ENCODE data around the gene MSX2.

GRCh38 chr5:174694611-174695010 lies 29.8 kb upstream of the MSX2 start:
- no peak for TF ChIP-seq CSDC2 (CRISPR knock-in tag; IDR thresholded peaks at IDR 0.05)
- no peak for TF ChIP-seq GLIS3 (CRISPR knock-in tag; IDR thresholded peaks at IDR 0.05)
- TF ChIP-seq CREB5 (CRISPR knock-in tag; IDR thresholded peaks at IDR 0.05; ENCODE audit: low read depth): no peak
- no peak for TF ChIP-seq TSHZ2 (CRISPR knock-in tag; IDR thresholded peaks at IDR 0.05)
- TF ChIP-seq, protein P1, sequence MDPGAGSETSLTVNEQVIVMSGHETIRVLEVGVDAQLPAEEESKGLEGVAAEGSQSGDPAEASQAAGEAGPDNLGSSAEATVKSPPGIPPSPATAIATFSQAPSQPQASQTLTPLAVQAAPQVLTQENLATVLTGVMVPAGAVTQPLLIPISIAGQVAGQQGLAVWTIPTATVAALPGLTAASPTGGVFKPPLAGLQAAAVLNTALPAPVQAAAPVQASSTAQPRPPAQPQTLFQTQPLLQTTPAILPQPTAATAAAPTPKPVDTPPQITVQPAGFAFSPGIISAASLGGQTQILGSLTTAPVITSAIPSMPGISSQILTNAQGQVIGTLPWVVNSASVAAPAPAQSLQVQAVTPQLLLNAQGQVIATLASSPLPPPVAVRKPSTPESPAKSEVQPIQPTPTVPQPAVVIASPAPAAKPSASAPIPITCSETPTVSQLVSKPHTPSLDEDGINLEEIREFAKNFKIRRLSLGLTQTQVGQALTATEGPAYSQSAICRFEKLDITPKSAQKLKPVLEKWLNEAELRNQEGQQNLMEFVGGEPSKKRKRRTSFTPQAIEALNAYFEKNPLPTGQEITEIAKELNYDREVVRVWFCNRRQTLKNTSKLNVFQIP (CRISPR knock-in tag; IDR thresholded peaks at IDR 0.05; ENCODE audit: borderline replicate concordance, low read depth): no peak
- TF ChIP-seq ZFP3 (CRISPR knock-in tag; IDR thresholded peaks at IDR 0.05): no peak
- TF ChIP-seq ZFP30 (CRISPR knock-in tag; IDR thresholded peaks at IDR 0.05): no peak
- TF ChIP-seq RARB (CRISPR knock-in tag; IDR thresholded peaks at IDR 0.05): no peak
- TF ChIP-seq PATZ1 (CRISPR knock-in tag; IDR thresholded peaks at IDR 0.05; ENCODE audit: borderline replicate concordance): no peak
- TF ChIP-seq CSRNP3 (CRISPR knock-in tag; IDR thresholded peaks at IDR 0.05): no peak
- TF ChIP-seq SNAI2 (CRISPR knock-in tag; IDR thresholded peaks at IDR 0.05): no peak
- TF ChIP-seq TCF4 (CRISPR knock-in tag; IDR thresholded peaks at IDR 0.05; ENCODE audit: borderline replicate concordance): no peak
- TF ChIP-seq PPARA (CRISPR knock-in tag; IDR thresholded peaks at IDR 0.05; ENCODE audit: borderline replicate concordance): no peak
- no peak for TF ChIP-seq ARNTL (CRISPR knock-in tag; IDR thresholded peaks at IDR 0.05; ENCODE audit: borderline replicate concordance, low read depth)

All from SK-N-SH treated with all-trans-retinoic acid at 6 μM for 48 hours (cell line).